ENCODE results near the gene CSK.

Gene CSK

GRCh38 chr15:74817370-74817737, 35.5 kb downstream of the CSK start:
- no peak for DNase-seq (ENCODE audit: low spot score)
- Histone ChIP-seq H3K36me3 (ENCODE audit: low read depth) (no peaks in the 10 kb centered on the region), H3K27me3 (ENCODE audit: insufficient read depth, poor library complexity, severe bottlenecking) (no peaks in the 10 kb centered on the region), H3K27ac (ENCODE audit: poor library complexity, severe bottlenecking) (peak overlapping the region; percentile 32), H3K4me3 (ENCODE audit: severe bottlenecking) (no peak overlapping the region), H3K9me3 (ENCODE audit: severe bottlenecking) (no peaks in the 10 kb centered on the region), H3K4me1 (ENCODE audit: insufficient read depth, poor library complexity, severe bottlenecking) (peaks cover 21% of the 10 kb centered on the region)
- TF ChIP-seq CTCF (IDR thresholded peaks at IDR 0.05; ENCODE audit: poor library complexity, severe bottlenecking): peak; percentile 60
- peak; percentile 70 for ATAC-seq (ENCODE audit: low read depth)

GRCh38 chr15:74820056-74820455, 38.2 kb downstream of the CSK start:
- ATAC-seq (ENCODE audit: low read depth) (no peak), DNase-seq (ENCODE audit: low spot score) (no peak)
- no peaks in the 10 kb centered on the region for H3K36me3 ChIP-seq (ENCODE audit: low read depth)
- peaks cover 21% of the 10 kb centered on the region for H3K4me1 ChIP-seq (ENCODE audit: insufficient read depth, poor library complexity, severe bottlenecking)
- no peaks in the 10 kb centered on the region for H3K9me3 ChIP-seq (ENCODE audit: severe bottlenecking)
- no peak overlapping the region for H3K27ac ChIP-seq (ENCODE audit: poor library complexity, severe bottlenecking)
- no peaks in the 10 kb centered on the region for H3K27me3 ChIP-seq (ENCODE audit: insufficient read depth, poor library complexity, severe bottlenecking)
- H3K4me3 ChIP-seq (ENCODE audit: severe bottlenecking): no peak overlapping the region
- no peak for TF ChIP-seq CTCF (IDR thresholded peaks at IDR 0.05; ENCODE audit: poor library complexity, severe bottlenecking)

GRCh38 chr15:74821091-74821789, 39.4 kb downstream of the CSK start:
- peaks cover 21% of the 10 kb centered on the region for H3K4me1 ChIP-seq (ENCODE audit: insufficient read depth, poor library complexity, severe bottlenecking)
- no peak overlapping the region for H3K4me3 ChIP-seq (ENCODE audit: severe bottlenecking)
- H3K36me3 ChIP-seq (ENCODE audit: low read depth): no peaks in the 10 kb centered on the region
- ATAC-seq (ENCODE audit: low read depth) (no peak), DNase-seq (ENCODE audit: low spot score) (no peak)
- no peak for TF ChIP-seq CTCF (IDR thresholded peaks at IDR 0.05; ENCODE audit: poor library complexity, severe bottlenecking)
- H3K27me3 ChIP-seq (ENCODE audit: insufficient read depth, poor library complexity, severe bottlenecking): no peaks in the 10 kb centered on the region
- no peak overlapping the region for H3K27ac ChIP-seq (ENCODE audit: poor library complexity, severe bottlenecking)
- no peaks in the 10 kb centered on the region for H3K9me3 ChIP-seq (ENCODE audit: severe bottlenecking)

- TF ChIP-seq CTCF (IDR thresholded peaks at IDR 0.05; ENCODE audit: poor library complexity, severe bottlenecking): no peak
- H3K27ac ChIP-seq (ENCODE audit: poor library complexity, severe bottlenecking): no peak overlapping the region
- H3K9me3 ChIP-seq (ENCODE audit: severe bottlenecking): no peaks in the 10 kb centered on the region
Measured at GRCh38 chr15:74821790-74822158, 39.9 kb downstream of the CSK start.

GRCh38 chr15:74822233-74822632, 40.4 kb downstream of the CSK start:
- DNase-seq (ENCODE audit: low spot score) (no peak), ATAC-seq (ENCODE audit: low read depth) (no peak)
- no peaks in the 10 kb centered on the region for H3K36me3 ChIP-seq (ENCODE audit: low read depth)
- H3K4me1 ChIP-seq (ENCODE audit: insufficient read depth, poor library complexity, severe bottlenecking): peaks cover 16% of the 10 kb centered on the region
- TF ChIP-seq CTCF (IDR thresholded peaks at IDR 0.05; ENCODE audit: poor library complexity, severe bottlenecking): no peak
- peaks cover 8% of the 10 kb centered on the region for H3K27me3 ChIP-seq (ENCODE audit: insufficient read depth, poor library complexity, severe bottlenecking)
- no peaks in the 10 kb centered on the region for H3K9me3 ChIP-seq (ENCODE audit: severe bottlenecking)
- no peak overlapping the region for H3K27ac ChIP-seq (ENCODE audit: poor library complexity, severe bottlenecking)
- no peak overlapping the region for H3K4me3 ChIP-seq (ENCODE audit: severe bottlenecking)

More at GRCh38 chr15:74821790-74822158, 39.9 kb downstream of the CSK start:
- H3K36me3 ChIP-seq (ENCODE audit: low read depth): no peaks in the 10 kb centered on the region
- H3K4me3 ChIP-seq (ENCODE audit: severe bottlenecking): no peak overlapping the region
- peaks cover 3% of the 10 kb centered on the region for H3K27me3 ChIP-seq (ENCODE audit: insufficient read depth, poor library complexity, severe bottlenecking)
- no peak for DNase-seq (ENCODE audit: low spot score)
- H3K4me1 ChIP-seq (ENCODE audit: insufficient read depth, poor library complexity, severe bottlenecking): peaks cover 20% of the 10 kb centered on the region
- no peak for ATAC-seq (ENCODE audit: low read depth)

Data from RWPE2 (cell line).